Suprapubic skin (tissue), 4 donors: ENCODE data around the gene ST8SIA5. TPM values are rescaled to one million over a fixed set of nuclear protein-coding genes. Genes with fewer than 3 reads are reported as not detected.

Source experiments
- DNase-seq, 2 donors: peaks; one replicate each; pipeline ENCODE4 v3.0.0-alpha.2; 2019; ENCODE audit warnings: low spot score in 2 of 2
- H3K27ac ChIP-seq: fragments of 200-600 bp; sonication (generic); one replicate; pipeline ENCODE4 v1.5.1; 2019
- H3K27me3 ChIP-seq: fragments of 200-600 bp; sonication (generic); one replicate; pipeline ENCODE4 v1.5.1; 2019
- H3K36me3 ChIP-seq: fragments of 200-600 bp; sonication (generic); one replicate; pipeline ENCODE4 v1.5.1; 2019
- H3K4me1 ChIP-seq: fragments of 200-600 bp; sonication (generic); one replicate; pipeline ENCODE4 v1.5.1; 2019
- H3K4me3 ChIP-seq: fragments of 200-600 bp; sonication (generic); one replicate; pipeline ENCODE4 v1.5.1; 2019; ENCODE audit warnings: mild to moderate bottlenecking
- H3K9me3 ChIP-seq: fragments of 200-600 bp; sonication (generic); one replicate; pipeline ENCODE4 v1.5.1; 2019
- CTCF ChIP-seq, 2 donors: fragments of 200-600 bp in 1 of 2; fragments of 450-650 bp in 1 of 2; sonication (generic) in 1 of 2; IDR thresholded peaks; one replicate each; pipeline ENCODE4 v1.5.1; 2016 to 2019; ENCODE audit warnings: antibody characterized with exemption in 2 of 2, mild to moderate bottlenecking in 1 of 2, moderate library complexity in 1 of 2
- EP300 ChIP-seq: sonication (generic); formaldehyde crosslinking; IDR thresholded peaks from one replicate; pipeline ENCODE4 v1.6.1; 2017; ENCODE audit warnings: antibody characterized with exemption
- POLR2A ChIP-seq, 2 donors: fragments of 450-650 bp; IDR thresholded peaks; one replicate each; pipeline ENCODE4 v1.6.1; 2017; ENCODE audit warnings: antibody characterized with exemption in 2 of 2, mild to moderate bottlenecking in 2 of 2, moderate library complexity in 2 of 2
- POLR2AphosphoS5 ChIP-seq, 3 donors: sonication (generic); formaldehyde crosslinking; IDR thresholded peaks; one replicate each; pipeline ENCODE4 v1.6.1; 2017; ENCODE audit warnings: antibody characterized with exemption in 3 of 3
- WGBS: methylation state at CpG from one replicate; pipeline ENCODE4 v1.1.5; 2018; 5-methylcytosine and 5-hydroxymethylcytosine counted together
- total RNA-seq, 4 donors: library from RNA; depleted of rRNA; stranded (reverse); fragments of >200 nt; gene quantifications; one replicate each; pipeline ENCODE4 v1.1.0, GENCODE V29; 2016

The ST8SIA5 gene
- total RNA-seq, 4 donors from 2014 or later, result not detected

DNA sequence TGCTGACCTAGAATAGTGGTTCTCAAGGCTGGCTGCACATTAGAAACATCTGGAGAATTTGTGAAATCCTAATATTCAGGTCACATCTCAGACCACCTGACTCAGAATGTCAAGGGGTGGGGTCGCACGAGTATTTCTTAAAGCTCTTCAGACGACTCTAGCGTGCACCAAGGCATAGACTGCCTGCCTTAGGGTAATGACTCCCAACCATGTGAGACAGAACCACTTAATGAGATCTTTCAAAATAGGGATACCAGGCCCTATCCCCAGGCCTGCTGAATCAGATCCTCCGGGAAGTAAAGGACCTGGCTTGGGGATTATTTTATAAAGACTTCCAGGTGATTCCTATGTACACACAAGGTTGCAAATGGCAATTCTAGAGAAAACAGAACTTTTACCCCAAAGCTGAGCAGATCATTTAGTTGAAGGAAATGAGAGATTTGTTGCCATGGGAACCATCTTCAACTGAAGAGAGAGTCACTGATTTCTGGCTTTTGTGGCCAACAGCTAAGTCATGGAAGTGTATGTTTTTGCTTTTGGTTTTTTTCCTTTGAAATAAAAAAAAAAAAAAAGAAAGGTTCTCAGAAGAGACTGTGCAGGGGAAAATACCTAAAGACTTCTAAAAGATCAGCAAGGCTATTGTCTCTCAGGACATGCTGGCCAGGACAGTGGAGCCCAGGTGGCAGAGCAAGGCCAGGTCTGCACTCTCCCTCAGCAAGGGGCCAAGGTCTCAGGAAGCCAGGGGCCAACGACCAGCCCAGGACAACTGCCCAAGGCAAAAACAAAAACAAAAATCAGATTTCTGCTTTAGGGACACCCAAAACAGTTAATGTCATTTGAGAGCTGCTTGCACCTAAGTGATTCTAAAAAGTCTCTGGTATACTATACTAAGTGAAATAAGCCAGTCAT, 84.5 kb downstream of the ST8SIA5 start:
- Histone ChIP-seq H3K36me3 (no peaks in the 10 kb centered on the region), H3K4me3 (no peak overlapping the region), H3K27me3 (peaks cover 9% of the 10 kb centered on the region), H3K4me1 (no peaks in the 10 kb centered on the region), H3K9me3 (no peaks in the 10 kb centered on the region), H3K27ac (no peak overlapping the region)
- no peak for DNase-seq
- 66% methylated on average over 6 of the region's 6 CpGs for WGBS
- TF ChIP-seq POLR2A (IDR thresholded peaks at IDR 0.05) (no peak), EP300 (no peak), CTCF (IDR thresholded peaks at IDR 0.05) (no peak), POLR2AphosphoS5 (IDR thresholded peaks at IDR 0.05) (no peak)

DNA sequence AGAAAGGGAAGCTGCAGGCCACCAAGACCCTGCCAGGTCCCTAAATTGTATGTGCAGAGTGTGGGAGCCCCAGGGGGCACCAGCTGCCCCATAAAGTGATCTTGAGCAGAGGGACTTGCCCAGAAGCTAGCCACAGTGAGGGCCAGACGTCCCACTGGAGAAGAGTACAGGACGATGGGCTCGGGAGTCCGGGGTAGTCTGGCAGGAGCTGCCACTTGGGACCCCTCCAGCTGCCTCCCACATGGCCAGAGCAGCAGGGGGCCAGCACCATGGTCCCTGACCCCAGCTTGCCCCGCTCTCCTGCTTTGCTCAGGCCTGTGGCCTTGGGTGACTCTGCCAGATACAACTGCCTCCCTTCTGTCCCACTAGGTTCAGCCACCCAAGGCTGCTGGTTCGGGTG, 88.2 kb downstream of the ST8SIA5 start:
- no peak overlapping the region for H3K4me3 ChIP-seq
- H3K9me3 ChIP-seq, result no peaks in the 10 kb centered on the region
- no peaks in the 10 kb centered on the region for H3K27me3 ChIP-seq
- DNase-seq, result no peak
- no peaks in the 10 kb centered on the region for H3K4me1 ChIP-seq
- 85% methylated on average over 5 of the region's 6 CpGs for WGBS
- no peaks in the 10 kb centered on the region for H3K36me3 ChIP-seq
- H3K27ac ChIP-seq, result no peak overlapping the region
- TF ChIP-seq POLR2A (IDR thresholded peaks at IDR 0.05) (no peak), EP300 (no peak), POLR2AphosphoS5 (IDR thresholded peaks at IDR 0.05) (no peak), CTCF (IDR thresholded peaks at IDR 0.05) (no peak)

GRCh38 chr18:46668135-46668534, 88.7 kb downstream of the ST8SIA5 start:
- H3K27me3 ChIP-seq, result no peaks in the 10 kb centered on the region
- TF ChIP-seq CTCF (IDR thresholded peaks at IDR 0.05) (no peak), POLR2AphosphoS5 (IDR thresholded peaks at IDR 0.05) (no peak), POLR2A (IDR thresholded peaks at IDR 0.05) (no peak), EP300 (no peak)
- H3K4me3 ChIP-seq, result no peak overlapping the region
- no peaks in the 10 kb centered on the region for H3K36me3 ChIP-seq
- WGBS, result 69% methylated on average over 11 of the region's 11 CpGs
- H3K4me1 ChIP-seq, result no peaks in the 10 kb centered on the region
- H3K9me3 ChIP-seq, result no peaks in the 10 kb centered on the region
- H3K27ac ChIP-seq, result no peak overlapping the region
- no peak for DNase-seq

- no peak overlapping the region for H3K27ac ChIP-seq
- 65% methylated on average over 1 of the region's 1 CpG for whole genome bisulfite sequencing
- TF ChIP-seq CTCF (IDR thresholded peaks at IDR 0.05), result no peak
- DNase-seq, result no peak
- no peak overlapping the region for H3K4me3 ChIP-seq
- no peaks in the 10 kb centered on the region for H3K27me3 ChIP-seq
- H3K36me3 ChIP-seq, result no peaks in the 10 kb centered on the region
- H3K9me3 ChIP-seq, result no peaks in the 10 kb centered on the region
- H3K4me1 ChIP-seq, result no peaks in the 10 kb centered on the region
Measured at GRCh38 chr18:46663539-46663938, 93.3 kb downstream of the ST8SIA5 start.

GRCh38 chr18:46660957-46661749, 95.7 kb downstream of the ST8SIA5 start:
- Histone ChIP-seq H3K4me3 (no peak overlapping the region), H3K27me3 (peaks cover 5% of the 10 kb centered on the region), H3K4me1 (no peaks in the 10 kb centered on the region), H3K27ac (no peak overlapping the region), H3K9me3 (no peaks in the 10 kb centered on the region), H3K36me3 (no peaks in the 10 kb centered on the region)
- WGBS, result 67% methylated on average over 9 of the region's 9 CpGs
- DNase-seq, result no peak
- TF ChIP-seq POLR2A (IDR thresholded peaks at IDR 0.05), result no peak
- TF ChIP-seq CTCF (IDR thresholded peaks at IDR 0.05), result no peak
- no peak for TF ChIP-seq POLR2AphosphoS5 (IDR thresholded peaks at IDR 0.05)
- TF ChIP-seq EP300, result no peak
